K562 treated with DMSO at 1 percent for 48 hours (cell line): ENCODE data around the gene CES1. TPM values are rescaled to one million over a fixed set of nuclear protein-coding genes. Genes with fewer than 3 reads are reported as not detected.

Source experiments
- total RNA-seq: library from RNA; unstranded; fragments of 300-600 nt; gene quantifications from 2 replicates; pipeline ENCODE4 v1.2.3, GENCODE V29; 2022; ENCODE audit warnings: low replicate concordance; ENCODE audit errors: extremely low read depth

Gene CES1
- total RNA-seq = not detected in 2 replicates

GRCh38 chr16:55832773-55833691 is at the start of gene CES1:
CES1 (minus strand) TSS chr16:55833096; CDS start chr16:55833055, 41 bp downstream.

GRCh38 chr16:55875273-55875672 is 42.4 kb upstream of the CES1 start, which contains the start of gene CES5A:
CES5A (minus strand) TSS chr16:55875373; CDS start chr16:55875221, 152 bp downstream.

Other genes with a start within 250 kb of the CES1 start
- not detected in 2 replicates for gene SLC6A2, start 177.1 kb downstream of the CES1 start, total RNA-seq
- not detected in 2 replicates for gene CES5A, start 42.3 kb upstream of the CES1 start, total RNA-seq